NCI-H748 (cell line): ENCODE results near the gene KRTAP2-2.

ENCODE experiments used
- DNase-seq: peaks from one replicate; lab custom pipeline; 2025; ENCODE audit not compliant: unreplicated experiment; lab: John Stamatoyannopoulos, UW

KRTAP2-2 gene

DNA sequence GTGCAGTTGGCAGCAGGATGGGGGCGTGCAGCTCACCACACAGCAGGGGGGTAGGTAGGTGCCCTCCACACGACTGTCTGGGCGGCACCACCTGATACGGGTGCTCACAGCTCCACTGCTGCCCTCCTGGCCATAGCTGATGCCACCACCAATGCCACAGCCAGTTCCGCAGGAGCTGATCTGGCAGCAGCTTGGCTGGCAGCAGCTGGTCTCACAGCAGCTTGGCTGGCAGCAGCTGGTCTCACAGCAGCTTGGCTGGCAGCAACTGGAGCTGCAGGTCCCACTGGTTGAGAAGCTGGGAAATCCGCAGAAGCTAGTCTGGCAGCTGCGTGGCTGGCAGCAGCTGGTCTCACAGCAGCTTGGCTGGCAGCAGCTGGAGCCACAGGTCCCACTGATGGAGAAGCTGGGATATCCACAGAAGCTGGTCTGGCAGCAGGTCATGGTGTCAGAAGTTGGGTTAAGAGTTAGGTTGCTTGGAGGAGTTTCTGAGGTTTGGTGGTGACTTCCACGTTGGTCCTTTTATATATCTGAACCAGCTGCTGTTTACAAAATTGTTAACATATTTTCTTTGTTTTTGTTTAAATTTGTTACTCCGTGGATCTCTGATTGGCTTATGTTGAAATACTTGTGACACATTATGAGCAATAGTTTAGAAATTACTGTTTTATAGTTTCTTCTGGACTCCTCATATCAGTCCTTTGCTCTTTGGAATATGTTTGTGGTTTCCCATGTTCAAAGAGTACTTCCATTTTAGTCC lies 28.1 kb downstream of the KRTAP2-2 start, which contains the start of gene KRTAP1-5:
Gene KRTAP1-5 (minus strand): TSS at position 494 of the 757 bp plus-strand sequence. CDS start 53 bp downstream, at position 441.
- no peak for DNase-seq

DNA sequence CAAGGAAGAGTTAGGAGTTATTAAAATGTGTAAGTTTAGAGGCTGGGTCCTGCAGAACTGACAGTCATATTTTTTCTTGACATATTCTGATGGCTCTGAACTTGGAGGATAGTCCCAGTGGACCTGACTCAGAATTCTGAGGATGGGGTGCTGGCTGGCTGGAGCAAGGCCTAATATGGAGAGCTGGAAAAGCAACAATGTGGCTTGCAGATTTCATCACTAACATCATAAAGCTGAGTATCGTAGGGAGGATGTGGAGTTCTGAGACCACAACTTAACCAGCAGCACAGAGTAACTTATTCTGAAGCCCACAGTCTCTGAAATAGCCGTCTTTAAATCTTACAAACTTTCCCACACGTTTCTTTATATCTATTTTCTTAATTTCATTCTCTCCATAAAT lies 30.3 kb downstream of the KRTAP2-2 start:
- DNase-seq, result no peak

DNA sequence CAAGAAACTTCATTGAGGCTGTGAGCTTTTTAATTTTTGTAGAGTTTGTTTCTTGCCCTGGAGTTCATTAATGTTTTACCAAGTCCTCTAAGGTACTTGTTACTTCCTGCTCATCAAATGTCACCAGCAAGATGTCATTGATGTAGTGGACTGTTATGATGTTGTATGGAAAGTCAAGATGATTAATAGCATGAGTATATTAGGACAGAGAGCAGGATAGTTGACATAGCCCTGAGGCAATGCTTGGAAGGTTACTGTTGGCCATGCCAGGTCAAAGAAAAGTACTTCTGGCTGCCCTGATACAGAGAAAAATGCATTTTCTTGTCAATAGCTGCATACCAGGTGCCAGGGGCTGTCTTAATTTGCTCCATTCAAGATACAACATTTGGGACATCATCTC lies 34.7 kb downstream of the KRTAP2-2 start:
- DNase-seq, result peak; percentile 61

DNA sequence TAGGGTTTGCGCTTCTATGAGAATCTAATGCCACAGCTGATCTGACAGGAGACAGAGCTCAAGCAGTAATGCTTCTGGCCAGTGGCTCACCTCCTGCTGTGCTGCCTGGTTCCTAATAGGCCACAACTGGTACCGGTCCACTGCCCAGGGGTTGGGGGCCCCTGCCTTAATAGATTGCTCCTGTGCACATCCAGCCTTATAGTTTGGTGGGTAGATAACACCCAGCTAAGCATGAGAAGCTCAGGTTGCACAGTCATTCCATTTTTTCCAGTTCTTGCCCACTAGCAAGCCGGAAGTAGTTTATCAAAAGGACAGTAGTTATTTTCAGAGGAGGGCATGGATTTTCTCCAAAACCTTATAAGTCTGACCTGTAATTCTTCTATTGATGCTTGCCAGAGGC lies 35.6 kb downstream of the KRTAP2-2 start:
- no peak for DNase-seq

DNA sequence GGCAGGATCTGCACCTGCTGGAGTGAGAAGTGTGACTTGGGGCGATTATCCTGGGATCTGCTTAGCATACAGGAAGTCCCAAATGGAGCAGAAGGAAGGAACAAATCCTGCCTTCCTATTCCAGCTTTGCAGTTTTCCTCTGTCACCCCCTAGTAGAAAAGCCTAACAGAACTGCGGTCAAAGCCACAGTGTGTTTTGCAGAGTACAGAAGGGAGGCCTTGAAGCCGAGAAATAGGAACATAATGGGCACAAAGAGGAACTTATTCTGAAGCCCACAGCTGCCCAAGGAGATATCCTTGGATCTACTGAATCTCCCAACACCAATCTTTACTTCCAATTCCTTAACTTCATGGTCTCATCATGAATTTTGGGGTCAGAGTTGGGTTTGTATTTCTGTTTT lies 36.5 kb downstream of the KRTAP2-2 start:
- DNase-seq, result no peak

DNA sequence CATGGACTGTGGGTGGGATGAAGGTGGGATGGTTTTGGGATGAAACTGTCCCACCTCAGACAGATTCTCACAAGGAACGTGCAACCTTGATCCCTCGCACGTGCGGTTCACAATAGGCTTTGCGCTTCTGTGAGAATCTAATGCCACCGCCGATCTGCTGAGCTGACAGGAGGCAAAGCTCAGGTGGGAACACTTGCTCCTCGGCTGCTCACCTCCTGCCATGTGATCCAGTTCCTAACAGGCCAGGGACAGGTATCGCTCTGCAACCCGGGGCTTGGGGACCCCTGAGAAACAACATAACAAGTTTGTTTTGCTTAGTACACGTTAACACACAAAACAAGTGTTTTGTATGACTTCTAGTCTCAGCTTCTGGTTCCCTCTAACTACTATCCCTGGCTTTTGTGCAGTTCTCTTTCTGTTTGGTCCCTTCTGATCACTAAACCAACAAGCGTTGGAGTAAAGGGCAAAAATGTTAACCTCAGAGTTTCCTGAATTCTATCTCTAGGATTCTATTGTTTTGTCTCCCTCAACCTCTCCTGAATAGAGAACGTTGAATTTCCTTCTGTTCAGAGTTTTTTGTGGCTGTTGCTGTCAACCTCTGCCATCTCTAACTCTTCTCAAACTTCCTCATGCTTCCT lies 38.3 kb downstream of the KRTAP2-2 start:
- no peak for DNase-seq

DNA sequence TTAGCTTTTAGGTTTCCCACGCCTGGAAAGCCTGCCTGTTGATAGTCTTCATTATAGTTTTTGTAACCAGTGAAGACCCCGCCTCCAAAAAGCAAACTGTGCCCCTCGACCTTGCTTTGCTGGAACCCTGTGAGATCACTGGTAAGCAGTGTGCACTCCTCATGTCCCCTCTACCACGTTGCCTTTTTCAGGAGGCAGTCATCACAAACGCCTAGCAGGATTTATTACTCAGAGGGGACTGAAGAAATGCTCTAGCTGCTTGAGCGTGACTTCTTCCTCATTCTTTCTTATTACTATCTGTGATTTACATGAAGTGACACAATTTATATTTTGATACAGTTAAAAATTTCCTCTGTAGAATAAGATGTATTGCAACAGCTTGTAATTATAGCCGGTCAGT lies 39.6 kb downstream of the KRTAP2-2 start:
- no peak for DNase-seq

DNA sequence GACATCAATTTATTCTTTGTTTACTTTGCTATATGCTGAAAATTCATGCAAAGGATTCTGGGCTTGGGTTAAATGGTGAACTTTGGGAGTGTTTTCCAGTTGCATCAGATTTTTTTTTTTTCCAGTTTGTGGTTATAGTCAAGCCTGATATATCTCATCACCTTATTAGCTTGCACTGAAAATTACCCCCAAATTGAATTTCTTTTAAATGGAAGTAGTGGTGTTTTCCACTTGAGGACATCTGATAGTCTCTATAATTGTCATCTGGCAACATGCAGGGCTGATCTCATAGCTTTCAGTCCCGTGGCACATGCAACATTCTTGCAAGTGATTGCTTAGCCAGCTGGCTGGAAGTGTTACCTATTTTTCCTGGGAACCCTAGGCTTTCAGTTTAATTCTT lies 41.4 kb downstream of the KRTAP2-2 start:
- peak; percentile 46 for DNase-seq

DNA sequence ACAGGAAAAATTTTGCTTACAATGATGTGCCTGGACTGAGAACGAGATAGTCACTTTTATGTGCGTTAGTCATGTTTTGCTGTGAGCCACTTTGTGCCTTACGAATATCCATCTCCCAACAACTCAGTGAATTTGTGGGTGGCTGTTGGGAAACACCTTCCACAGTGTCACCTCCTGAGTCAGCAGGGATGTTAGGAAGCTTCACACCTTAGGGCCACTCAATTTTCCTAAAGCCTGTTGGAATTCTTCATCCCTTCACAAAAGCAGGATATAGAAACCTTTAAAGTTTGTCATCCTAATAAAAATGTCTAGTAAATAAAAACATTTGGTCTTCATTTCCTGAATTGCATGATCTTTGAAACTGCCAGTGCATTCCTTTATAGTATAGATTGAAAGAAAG lies 41.8 kb downstream of the KRTAP2-2 start:
- no peak for DNase-seq

DNA sequence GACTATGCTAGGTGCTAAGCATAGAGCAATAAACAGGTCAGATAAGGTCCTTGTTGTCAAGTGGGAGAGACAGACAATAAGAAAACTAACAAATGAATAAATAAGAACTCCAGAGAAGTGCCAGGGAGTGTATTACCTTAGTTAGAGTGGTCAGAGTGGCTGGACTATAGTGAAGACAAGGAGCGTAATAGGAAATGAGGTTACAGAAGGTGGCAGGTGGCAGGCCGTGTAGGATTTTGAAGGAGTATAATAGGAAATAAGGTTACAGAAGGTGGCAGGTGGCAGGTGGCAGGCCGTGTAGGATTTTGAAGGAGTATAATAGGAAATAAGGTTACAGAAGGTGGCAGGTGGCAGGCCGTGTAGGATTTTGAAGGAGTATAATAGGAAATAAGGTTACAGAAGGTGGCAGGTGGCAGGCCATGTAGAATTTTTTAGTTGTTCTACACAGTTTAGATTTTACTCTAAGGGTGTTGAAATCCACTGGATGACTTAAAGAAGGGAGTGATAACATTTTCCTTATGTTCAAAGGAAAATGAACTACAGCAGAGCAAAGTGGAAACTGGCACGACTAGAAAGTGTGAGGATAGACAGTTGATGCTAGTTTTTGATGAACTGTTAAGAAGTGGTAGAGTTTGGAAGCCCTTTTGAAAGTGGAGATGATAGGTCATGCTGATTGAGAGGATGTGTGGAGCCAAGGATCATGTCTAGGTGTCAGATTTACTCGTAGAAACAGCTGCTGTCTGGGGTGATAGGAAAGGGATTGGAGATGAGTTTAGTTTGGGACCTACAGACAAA lies 42.5 kb downstream of the KRTAP2-2 start:
- DNase-seq, result peak; percentile 43

DNA sequence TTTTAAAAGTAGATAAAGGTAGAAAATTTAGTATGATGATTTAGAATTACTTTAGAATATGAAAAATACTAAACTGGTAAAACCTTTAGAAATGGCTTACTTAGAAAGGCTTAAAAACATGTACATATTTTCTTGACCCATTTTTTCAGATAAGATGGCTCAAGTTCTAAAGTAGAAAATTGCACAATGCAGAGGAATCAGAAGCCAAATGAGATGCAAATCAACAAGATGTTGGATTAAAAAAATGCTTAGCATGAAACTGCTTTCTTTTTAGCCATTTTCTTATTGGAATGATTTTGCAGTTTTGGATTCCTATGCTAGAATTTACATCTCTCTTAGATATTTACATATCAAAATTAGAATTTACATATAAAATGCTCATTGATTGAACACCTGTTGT lies 44.6 kb downstream of the KRTAP2-2 start:
- no peak for DNase-seq

DNA sequence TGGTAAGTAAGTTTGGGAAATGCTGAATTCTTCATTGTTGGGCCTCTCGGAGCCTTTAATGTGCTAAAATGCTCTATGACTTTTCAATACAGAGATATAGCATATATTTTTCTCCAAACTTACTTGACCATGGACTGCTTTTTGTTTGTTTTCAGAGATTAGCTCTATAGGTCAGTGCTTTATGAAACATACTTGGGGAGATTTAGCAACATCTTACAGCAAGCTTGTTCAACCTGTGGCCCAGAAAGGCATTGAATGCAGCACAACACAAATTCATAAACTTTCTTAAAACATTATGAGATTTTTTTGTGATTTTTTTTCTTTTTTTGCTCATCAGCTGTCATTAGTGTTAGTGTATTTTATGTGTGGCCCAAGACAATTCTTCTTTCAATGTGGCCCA lies 45.1 kb downstream of the KRTAP2-2 start:
- DNase-seq, result no peak

DNA sequence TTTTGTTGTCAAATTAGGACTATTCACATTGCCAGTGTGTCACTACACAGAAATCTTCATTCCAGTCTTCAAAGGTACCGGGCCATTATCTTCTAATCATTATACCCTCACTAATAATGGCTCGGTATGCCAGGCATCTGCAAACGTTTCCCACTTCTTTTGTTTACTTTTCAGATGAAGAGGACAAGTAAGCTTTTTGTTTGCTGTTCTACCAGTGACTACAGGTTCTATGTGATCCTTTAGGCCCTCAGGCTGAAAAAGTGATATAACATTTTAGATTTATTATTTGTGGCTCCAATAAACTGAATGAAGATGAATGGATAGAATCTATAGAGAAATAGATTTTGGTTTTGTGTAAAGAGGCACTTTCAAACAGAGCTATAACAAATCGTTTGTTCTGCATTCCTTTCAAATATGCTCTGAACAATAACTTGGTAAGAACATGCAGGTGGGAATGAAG lies 45.7 kb downstream of the KRTAP2-2 start:
- peak; percentile 53 for DNase-seq

DNA sequence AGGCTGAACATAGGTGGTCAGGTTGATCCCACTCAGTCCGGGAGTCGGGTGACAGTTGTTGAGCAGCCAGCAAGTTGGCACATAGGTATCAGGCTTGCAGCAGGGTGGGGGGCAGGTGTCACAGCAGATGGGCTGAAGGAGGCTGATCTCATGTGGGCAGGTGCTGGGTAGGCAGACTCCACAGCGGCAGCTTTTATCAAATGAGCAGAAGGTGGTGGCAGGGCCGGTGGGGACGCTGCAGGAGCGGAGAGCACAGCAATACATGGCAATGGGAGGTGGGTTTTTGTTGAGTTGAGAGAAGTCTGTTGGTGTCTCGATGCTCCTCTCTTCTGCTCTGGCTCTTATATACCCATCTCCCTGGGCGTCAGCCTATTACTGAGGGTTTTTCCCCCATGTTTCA lies 46.2 kb downstream of the KRTAP2-2 start, which contains the start of gene KRTAP3-1:
Gene KRTAP3-1 (minus strand): TSS at position 318 of the 400 bp plus-strand sequence. CDS start 54 bp downstream, at position 264.
- peak; percentile 56 for DNase-seq
